SK-N-MC (cell line): ENCODE data around the gene PLA2G4D.

Experiments
- EZH2 ChIP-seq: fragments of 200-600 bp; sonication (generic); IDR thresholded peaks from one replicate; pipeline ENCODE4 v1.6.1; 2017; ENCODE audit warnings: antibody characterized with exemption
- FOXP2 ChIP-seq: optimal IDR thresholded peaks from 2 replicates; pipeline ENCODE3; 2011; ENCODE audit warnings: mild to moderate bottlenecking, moderate library complexity; ENCODE audit not compliant: insufficient read depth; ENCODE audit errors: extremely low read length, control extremely low read depth
- POLR2AphosphoS5 ChIP-seq: IDR thresholded peaks from 2 replicates; pipeline ENCODE4 v1.6.1; 2012; ENCODE audit warnings: mild to moderate bottlenecking, low read depth, low read length, borderline replicate concordance

- no peak for TF ChIP-seq POLR2AphosphoS5
- TF ChIP-seq EZH2, result no peak
- no peak for TF ChIP-seq FOXP2
Observed at GRCh38 chr15:42107473-42107872, 13.1 kb upstream of the PLA2G4D start.
